HFFc6 (cell line): ENCODE data around the gene ARSB. TPM values are rescaled to one million over a fixed set of nuclear protein-coding genes. Genes with fewer than 3 reads are reported as not detected.

Source experiments
- DNase-seq: peaks from one replicate; pipeline ENCODE4 v3.0.0-alpha.2; 2018
- H3K27ac Mint-ChIP-seq: 2 replicates; pipeline ENCODE4 v1.8.0; 2020; ENCODE audit warnings: mild to moderate bottlenecking, mixed read lengths
- H3K27me3 Mint-ChIP-seq: 2 replicates; pipeline ENCODE4 v1.8.0; 2021; ENCODE audit warnings: mild to moderate bottlenecking, moderate library complexity, mixed read lengths; ENCODE audit not compliant: insufficient read depth
- H3K36me3 Mint-ChIP-seq: 2 replicates; pipeline ENCODE4 v1.8.0; 2021; ENCODE audit warnings: low read depth, mixed read lengths
- H3K4me1 Mint-ChIP-seq: 2 replicates; pipeline ENCODE4 v1.8.0; 2020; ENCODE audit warnings: low read depth, mixed read lengths
- H3K4me3 Mint-ChIP-seq: 2 replicates; pipeline ENCODE4 v1.8.0; 2020; ENCODE audit warnings: mild to moderate bottlenecking, moderate library complexity, mixed read lengths
- H3K9me3 Mint-ChIP-seq: 2 replicates; pipeline ENCODE4 v1.8.0; 2020; ENCODE audit warnings: mild to moderate bottlenecking, mixed read lengths
- total RNA-seq, 6 experiments: library from RNA; stranded (reverse); fragmentation: NEBNext Ultra II Directional; extraction: Animal tissue kit (Norgen Biotek cat#: 25700); gene quantifications; 2 replicates in 1 of 6; 3 replicates in 5 of 6; pipeline ENCODE4 v1.2.3, GENCODE V29; 2021
- TF ChIP-seq, protein P1 (sequence below): fragments of 200-600 bp; sonication (generic); IDR thresholded peaks from 2 replicates; pipeline ENCODE4 v1.5.0; 2021; ENCODE audit warnings: antibody characterized with exemption, mild to moderate bottlenecking

ARSB gene
- total RNA-seq, 6 experiments from 2014 or later, result 24.4 to 32.7 (median 27.8) TPM

DNA sequence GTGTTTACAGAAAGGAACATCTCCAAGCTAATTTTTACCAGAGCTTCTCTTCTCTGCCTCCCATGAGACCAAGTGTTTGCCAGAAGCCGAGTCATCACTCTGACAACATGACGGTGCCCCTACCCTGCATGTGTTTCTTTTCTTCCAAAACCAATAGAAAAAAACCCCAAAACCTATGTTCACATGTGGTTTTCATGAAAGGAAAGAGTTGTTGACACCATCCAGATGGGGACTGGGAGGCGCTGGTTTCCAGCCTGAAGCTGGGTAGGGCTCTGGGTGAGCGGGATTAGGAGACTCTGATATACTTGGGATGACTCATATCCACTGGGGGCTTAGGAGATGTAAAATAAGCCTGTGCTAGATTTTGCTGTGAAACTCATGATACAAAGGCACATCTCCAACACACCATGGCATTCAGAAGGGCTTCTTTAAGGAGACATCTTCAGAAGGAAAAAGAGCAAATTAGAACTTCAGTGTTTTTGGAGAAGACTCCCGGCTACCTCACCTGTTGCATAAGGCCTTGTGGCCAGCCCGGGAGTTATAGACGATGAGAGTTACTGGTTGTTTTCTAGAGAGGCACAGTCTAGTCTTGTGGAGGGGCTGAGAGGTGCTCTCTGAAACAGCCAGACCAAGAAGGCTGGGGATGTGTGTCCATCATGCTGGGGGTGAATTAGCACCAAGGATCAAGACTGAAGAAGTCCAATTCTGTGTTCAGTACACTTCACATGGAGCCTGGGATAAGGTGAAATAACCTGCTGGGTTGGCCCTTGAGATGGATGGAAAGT, 227.6 kb downstream of the ARSB start:
- H3K4me3 Mint-ChIP-seq, result peak overlapping the region; percentile 19; the same call in 1 of the 2 replicates
- peak overlapping the region; percentile 42 for H3K27ac Mint-ChIP-seq
- peaks cover 43% of the 10 kb centered on the region for H3K4me1 Mint-ChIP-seq
- peaks cover 11% of the 10 kb centered on the region for H3K36me3 Mint-ChIP-seq
- H3K9me3 Mint-ChIP-seq, result no peaks in the 10 kb centered on the region
- TF ChIP-seq, protein P1, sequence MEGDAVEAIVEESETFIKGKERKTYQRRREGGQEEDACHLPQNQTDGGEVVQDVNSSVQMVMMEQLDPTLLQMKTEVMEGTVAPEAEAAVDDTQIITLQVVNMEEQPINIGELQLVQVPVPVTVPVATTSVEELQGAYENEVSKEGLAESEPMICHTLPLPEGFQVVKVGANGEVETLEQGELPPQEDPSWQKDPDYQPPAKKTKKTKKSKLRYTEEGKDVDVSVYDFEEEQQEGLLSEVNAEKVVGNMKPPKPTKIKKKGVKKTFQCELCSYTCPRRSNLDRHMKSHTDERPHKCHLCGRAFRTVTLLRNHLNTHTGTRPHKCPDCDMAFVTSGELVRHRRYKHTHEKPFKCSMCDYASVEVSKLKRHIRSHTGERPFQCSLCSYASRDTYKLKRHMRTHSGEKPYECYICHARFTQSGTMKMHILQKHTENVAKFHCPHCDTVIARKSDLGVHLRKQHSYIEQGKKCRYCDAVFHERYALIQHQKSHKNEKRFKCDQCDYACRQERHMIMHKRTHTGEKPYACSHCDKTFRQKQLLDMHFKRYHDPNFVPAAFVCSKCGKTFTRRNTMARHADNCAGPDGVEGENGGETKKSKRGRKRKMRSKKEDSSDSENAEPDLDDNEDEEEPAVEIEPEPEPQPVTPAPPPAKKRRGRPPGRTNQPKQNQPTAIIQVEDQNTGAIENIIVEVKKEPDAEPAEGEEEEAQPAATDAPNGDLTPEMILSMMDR, result no peak
- peak; percentile 27 for DNase-seq
- H3K27me3 Mint-ChIP-seq, result peaks cover 27% of the 10 kb centered on the region

- Mint-ChIP-seq H3K36me3 (peaks cover 7% of the 10 kb centered on the region), H3K4me3 (peak overlapping the region; percentile 19; the same call in 1 of the 2 replicates), H3K27me3 (peaks cover 21% of the 10 kb centered on the region), H3K27ac (peak overlapping the region; percentile 42), H3K4me1 (peaks cover 43% of the 10 kb centered on the region), H3K9me3 (no peaks in the 10 kb centered on the region)
- no peak for DNase-seq
- TF ChIP-seq, protein P1, result no peak
These were observed 228.3 kb downstream of the ARSB start for GRCh38 chr5:78756858-78757257.

DNA sequence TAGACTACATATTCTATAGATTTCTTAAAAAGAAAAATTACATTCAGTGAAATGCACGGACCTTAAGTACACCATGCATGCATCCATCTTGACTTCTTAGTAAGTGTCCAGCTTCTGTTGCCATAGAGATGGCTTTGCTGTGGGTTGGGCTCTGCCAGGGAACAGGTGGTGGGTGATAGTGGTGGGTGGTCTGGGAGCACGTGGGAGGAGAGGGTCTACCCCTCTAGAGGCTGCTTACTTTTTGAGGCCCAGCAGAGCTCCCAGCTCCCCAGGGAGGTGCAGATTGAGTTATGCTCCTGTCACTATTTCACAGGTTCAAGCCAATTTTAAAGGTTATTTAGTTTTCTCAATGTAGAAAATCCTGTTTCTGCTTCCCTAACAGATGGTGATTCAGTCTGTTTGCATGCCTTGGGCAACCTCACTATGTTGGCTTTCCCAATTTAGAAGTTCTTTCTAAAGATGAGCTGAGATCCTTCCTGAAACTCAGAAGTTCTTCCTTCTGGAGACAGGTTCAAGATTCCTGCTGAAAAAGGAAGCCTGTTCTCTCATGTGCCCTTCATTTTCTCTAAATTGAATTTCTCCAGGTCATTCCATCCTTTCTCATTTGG, 229.2 kb downstream of the ARSB start:
- Mint-ChIP-seq H3K4me1 (peaks cover 43% of the 10 kb centered on the region), H3K36me3 (peaks cover 5% of the 10 kb centered on the region; the same call in 1 of the 2 replicates), H3K27me3 (peaks cover 15% of the 10 kb centered on the region), H3K27ac (no peak overlapping the region), H3K4me3 (no peak overlapping the region), H3K9me3 (no peaks in the 10 kb centered on the region)
- TF ChIP-seq, protein P1, result no peak
- no peak for DNase-seq

GRCh38 chr5:78754655-78755054, 230.5 kb downstream of the ARSB start:
- no peak overlapping the region for H3K27ac Mint-ChIP-seq
- H3K4me1 Mint-ChIP-seq, result peaks cover 43% of the 10 kb centered on the region
- TF ChIP-seq, protein P1, result no peak
- H3K4me3 Mint-ChIP-seq, result no peak overlapping the region
- DNase-seq, result no peak
- no peaks in the 10 kb centered on the region for H3K9me3 Mint-ChIP-seq
- peaks cover 2% of the 10 kb centered on the region; the same call in 1 of the 2 replicates for H3K27me3 Mint-ChIP-seq
- no peaks in the 10 kb centered on the region for H3K36me3 Mint-ChIP-seq

DNA sequence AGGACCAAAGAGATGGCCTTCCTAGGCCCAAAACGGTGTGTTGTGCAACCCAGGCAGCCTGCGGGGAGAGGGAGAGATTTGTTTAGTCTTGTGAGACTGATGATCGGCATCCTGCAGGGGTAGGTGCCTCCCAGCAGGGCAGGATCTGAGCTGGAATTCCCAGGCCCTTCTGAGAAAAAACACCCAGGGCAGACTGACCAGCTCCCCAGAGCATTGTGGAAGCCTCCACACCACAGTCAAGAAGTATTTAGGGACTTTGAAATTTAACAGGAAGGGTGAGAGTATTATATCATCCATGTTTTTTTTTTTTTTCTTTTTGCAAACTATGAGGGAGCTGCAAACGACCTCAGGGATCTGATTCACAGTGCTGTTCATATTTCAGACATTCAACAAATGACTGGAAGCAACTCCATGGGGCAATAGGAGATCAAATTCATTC, 232.0 kb downstream of the ARSB start:
- peaks cover 36% of the 10 kb centered on the region for H3K4me1 Mint-ChIP-seq
- no peak overlapping the region for H3K27ac Mint-ChIP-seq
- no peak for DNase-seq
- H3K4me3 Mint-ChIP-seq, result no peak overlapping the region
- no peaks in the 10 kb centered on the region for H3K36me3 Mint-ChIP-seq
- H3K9me3 Mint-ChIP-seq, result no peaks in the 10 kb centered on the region
- H3K27me3 Mint-ChIP-seq, result peaks cover 4% of the 10 kb centered on the region; the same call in 1 of the 2 replicates
- TF ChIP-seq, protein P1, result no peak
